H1 (cell line): ENCODE data around the gene ACO1. TPM values are rescaled to one million over a fixed set of nuclear protein-coding genes. Genes with fewer than 3 reads are reported as not detected.

Experiments
- CTCF ChIA-PET: fragments of 300-600 bp; sonication (Branson Sonifier 250); formaldehyde crosslinking; loops from one replicate; lab custom pipeline; 2021; ENCODE audit not compliant: partially characterized antibody; lab: Charles Lee
- POLR2A ChIA-PET: fragments of 300-600 bp; sonication (Branson Sonifier 250); formaldehyde crosslinking; loops from one replicate; lab custom pipeline; 2021; ENCODE audit warnings: inconsistent platforms; ENCODE audit not compliant: partially characterized antibody; lab: Charles Lee
- DNase-seq, 2 experiments: peaks; one replicate each; pipeline versions ENCODE4 v3.0.0 to v3.0.0-alpha.2; 2010 to 2022; ENCODE audit warnings: low spot score in 2 of 2, low read depth in 1 of 2, mixed read lengths in 1 of 2
- FAIRE-seq: peaks from 2 replicates; lab custom pipeline; 2011; peaks lifted over from hg19 to GRCh38; lab: Jason Lieb, UNC
- H2AFZ ChIP-seq: 2 replicates; pipeline ENCODE4 v1.8.1; 2012; ENCODE audit warnings: low read length, inconsistent platforms
- H2AK5ac ChIP-seq: 2 replicates; pipeline ENCODE4 v1.6.1; 2013; ENCODE audit warnings: low read depth, low read length
- H2BK120ac ChIP-seq: replicated peaks from 2 replicates; pipeline ENCODE3; 2013; ENCODE audit warnings: low read depth, low read length, inconsistent platforms
- H2BK12ac ChIP-seq: 2 replicates; pipeline ENCODE4 v1.6.1; 2013; ENCODE audit warnings: low read depth, low read length
- H2BK15ac ChIP-seq: 2 replicates; pipeline ENCODE4 v1.6.1; 2013; ENCODE audit warnings: low read length
- H2BK20ac ChIP-seq: 2 replicates; pipeline ENCODE4 v1.6.1; 2013; ENCODE audit warnings: low read length
- H2BK5ac ChIP-seq: 2 replicates; pipeline ENCODE4 v1.6.1; 2013; ENCODE audit warnings: low read depth, low read length
- H3K14ac ChIP-seq: 2 replicates; pipeline ENCODE4 v1.6.1; 2013; ENCODE audit warnings: inconsistent platforms; ENCODE audit not compliant: insufficient read length
- H3K18ac ChIP-seq: 2 replicates; pipeline ENCODE4 v1.6.1; 2013; ENCODE audit warnings: low read length; ENCODE audit errors: extremely low read depth
- H3K23ac ChIP-seq: 2 replicates; pipeline ENCODE4 v1.6.1; 2013; ENCODE audit warnings: inconsistent platforms; ENCODE audit not compliant: insufficient read length
- H3K23me2 ChIP-seq: 2 replicates; pipeline ENCODE4 v1.6.1; 2013; ENCODE audit warnings: low read depth, low read length
- H3K27ac ChIP-seq: 2 replicates; pipeline ENCODE4 v1.6.1; 2011; ENCODE audit warnings: low read depth, low read length, inconsistent platforms
- H3K27me3 ChIP-seq, 4 experiments: replicated peaks in 1 of 4; 1 replicate in 1 of 4; 2 replicates in 3 of 4; pipeline versions ENCODE4 v1.6.1 to v1.8.1; 2011 to 2013; ENCODE audit warnings: low read length in 3 of 4, mild to moderate bottlenecking in 3 of 4, inconsistent platforms in 2 of 4, mixed read lengths in 2 of 4, moderate library complexity in 1 of 4; ENCODE audit not compliant: control insufficient read depth in 3 of 4, insufficient read depth in 3 of 4; ENCODE audit errors: extremely low read depth in 1 of 4
- H3K36me3 ChIP-seq, 4 experiments: 2 replicates each; pipeline versions ENCODE4 v1.6.1 to v1.8.1; 2011 to 2013; ENCODE audit warnings: mild to moderate bottlenecking in 4 of 4, low read length in 3 of 4, moderate library complexity in 2 of 4, control low read depth in 1 of 4, inconsistent platforms in 1 of 4; ENCODE audit not compliant: insufficient read depth in 4 of 4, control insufficient read depth in 2 of 4
- H3K4ac ChIP-seq: replicated peaks from 2 replicates; pipeline ENCODE3; 2013; ENCODE audit warnings: low read length, low read depth, mixed read lengths, inconsistent platforms; ENCODE audit not compliant: insufficient read length
- H3K4me1 ChIP-seq, 4 experiments: replicated peaks in 1 of 4; 1 replicate in 1 of 4; 2 replicates in 3 of 4; pipeline versions ENCODE4 v1.6.1 to v1.8.1; 2011 to 2013; ENCODE audit warnings: low read length in 3 of 4, inconsistent platforms in 2 of 4, mixed read lengths in 1 of 4; ENCODE audit not compliant: insufficient read depth in 4 of 4, control insufficient read depth in 3 of 4
- H3K4me2 ChIP-seq, 2 experiments: 2 replicates each; pipeline versions ENCODE4 v1.6.1 to v1.8.1; 2011 to 2013; ENCODE audit warnings: low read depth in 2 of 2, low read length in 2 of 2, control low read depth in 1 of 2, inconsistent platforms in 1 of 2, mild to moderate bottlenecking in 1 of 2; ENCODE audit not compliant: insufficient read depth in 1 of 2
- H3K4me3 ChIP-seq, 4 experiments: fragments of 200-600, 300-600 bp in 1 of 4; sonication (generic), shearing (Covaris generic), sonication (Bioruptor Twin) in 1 of 4; 2 replicates each; pipeline versions ENCODE4 v1.5.1 to v1.8.1; 2011 to 2016; ENCODE audit warnings: low read length in 4 of 4, low read depth in 3 of 4, control low read depth in 2 of 4, inconsistent platforms in 2 of 4, mild to moderate bottlenecking in 2 of 4, mixed read lengths in 1 of 4, moderate library complexity in 1 of 4; ENCODE audit not compliant: insufficient read depth in 2 of 4; ENCODE audit errors: extremely low read depth in 1 of 4
- H3K56ac ChIP-seq: replicated peaks from 2 replicates; pipeline ENCODE3; 2013; ENCODE audit warnings: low read depth, mild to moderate bottlenecking, mixed read lengths, low read length, inconsistent platforms; ENCODE audit not compliant: insufficient read length
- H3K79me1 ChIP-seq: 2 replicates; pipeline ENCODE4 v1.6.1; 2013; ENCODE audit warnings: low read depth, low read length, control low read depth
- H3K79me2 ChIP-seq, 2 experiments: 2 replicates each; pipeline versions ENCODE4 v1.6.1 to v1.8.1; 2012 to 2013; ENCODE audit warnings: low read length in 2 of 2, mild to moderate bottlenecking in 2 of 2, inconsistent platforms in 1 of 2; ENCODE audit not compliant: insufficient read depth in 2 of 2, control insufficient read depth in 1 of 2
- H3K9ac ChIP-seq, 4 experiments: replicated peaks in 1 of 4; 1 replicate in 1 of 4; 2 replicates in 3 of 4; pipeline versions ENCODE4 v1.6.1 to v1.8.1; 2011 to 2013; ENCODE audit warnings: low read depth in 3 of 4, low read length in 3 of 4, control low read depth in 2 of 4, mild to moderate bottlenecking in 2 of 4, moderate library complexity in 2 of 4, inconsistent platforms in 1 of 4; ENCODE audit errors: extremely low read depth in 1 of 4
- H3K9me3 ChIP-seq, 2 experiments: 2 replicates each; pipeline versions ENCODE4 v1.6.1 to v1.8.1; 2012 to 2013; ENCODE audit warnings: mild to moderate bottlenecking in 2 of 2, moderate library complexity in 2 of 2, control low read depth in 1 of 2, inconsistent platforms in 1 of 2, low read depth in 1 of 2, low read length in 1 of 2, mixed read lengths in 1 of 2; ENCODE audit not compliant: insufficient read depth in 2 of 2
- H4K20me1 ChIP-seq, 2 experiments: replicated peaks in 1 of 2; 2 replicates each; pipeline versions ENCODE3 to v1.8.1; 2011 to 2013; ENCODE audit warnings: inconsistent platforms in 2 of 2, low read length in 2 of 2, mild to moderate bottlenecking in 1 of 2; ENCODE audit not compliant: insufficient read depth in 2 of 2, control insufficient read depth in 1 of 2
- H4K5ac ChIP-seq: 2 replicates; pipeline ENCODE4 v1.6.1; 2013; ENCODE audit warnings: low read length, low read depth, mixed read lengths, inconsistent platforms; ENCODE audit not compliant: insufficient read length
- H4K8ac ChIP-seq: 2 replicates; pipeline ENCODE4 v1.8.0; 2013; ENCODE audit warnings: mild to moderate bottlenecking, moderate library complexity, low read length, inconsistent platforms; ENCODE audit not compliant: insufficient read depth; ENCODE audit errors: extremely low read depth
- H4K91ac ChIP-seq: replicated peaks from 2 replicates; pipeline ENCODE3; 2013; ENCODE audit warnings: low read length, mixed read lengths, inconsistent platforms; ENCODE audit not compliant: insufficient read length
- ASH2L ChIP-seq: fragments of 200-600, 300-600 bp; sonication (generic); IDR thresholded peaks from one replicate; pipeline ENCODE4 v1.7.1; 2017; ENCODE audit warnings: low read length
- CHD1 ChIP-seq: IDR thresholded peaks from 2 replicates; pipeline ENCODE4 v1.6.1; 2012; ENCODE audit warnings: low read depth, low read length, improper control_type of control experiment
- CHD2 ChIP-seq: IDR thresholded peaks from 2 replicates; pipeline ENCODE4 v1.6.1; 2012; ENCODE audit warnings: low read length, improper control_type of control experiment
- CTBP2 ChIP-seq: IDR thresholded peaks from 2 replicates; pipeline ENCODE4 v1.7.0; 2011; ENCODE audit warnings: borderline replicate concordance, mild to moderate bottlenecking, moderate library complexity, mixed read lengths, low read length; ENCODE audit not compliant: insufficient read depth, insufficient read length
- EP300 ChIP-seq, 2 experiments: IDR thresholded peaks; 1 replicate in 1 of 2; 2 replicates in 1 of 2; pipeline ENCODE4 v1.6.1; 2011 to 2012; ENCODE audit warnings: low read depth in 2 of 2, low read length in 2 of 2, mild to moderate bottlenecking in 2 of 2, borderline replicate concordance in 1 of 2, inconsistent platforms in 1 of 2, moderate library complexity in 1 of 2
- FOSL1 ChIP-seq: IDR thresholded peaks from 2 replicates; pipeline ENCODE4 v1.6.1; 2011; ENCODE audit warnings: mild to moderate bottlenecking, low read depth, low read length, moderate library complexity; ENCODE audit not compliant: insufficient read depth
- HDAC2 ChIP-seq, 2 experiments: fragments of 300-600 bp in 1 of 2; sonication (generic) in 1 of 2; IDR thresholded peaks; 2 replicates each; pipeline ENCODE4 v1.6.1; 2011 to 2012; ENCODE audit warnings: low read depth in 2 of 2, low read length in 2 of 2, mild to moderate bottlenecking in 2 of 2, moderate library complexity in 2 of 2, borderline replicate concordance in 1 of 2, inconsistent platforms in 1 of 2
- HDAC6 ChIP-seq: IDR thresholded peaks from one replicate; pipeline ENCODE4 v1.7.1; 2012; ENCODE audit warnings: low read depth, mild to moderate bottlenecking, inconsistent platforms, low read length, moderate library complexity
- KDM1A ChIP-seq: fragments of 200-600, 300-600 bp; sonication (generic); IDR thresholded peaks from 2 replicates; pipeline ENCODE4 v1.7.1; 2016; ENCODE audit warnings: mild to moderate bottlenecking, low read length, borderline replicate concordance
- KDM5A ChIP-seq: fragments of 200-600 bp; IDR thresholded peaks from 2 replicates; pipeline ENCODE4 v1.7.1; 2012; ENCODE audit warnings: mild to moderate bottlenecking, low read length, inconsistent platforms, mixed read lengths
- RNF2 ChIP-seq: fragments of 200-900, 300-1000 bp; sonication (generic); IDR thresholded peaks from 2 replicates; pipeline ENCODE4 v1.7.1; 2016; ENCODE audit warnings: borderline replicate concordance, low read depth, mild to moderate bottlenecking, antibody characterized with exemption, low read length; ENCODE audit not compliant: poor library complexity, severe bottlenecking; ENCODE audit errors: missing control alignments
- YY1 ChIP-seq: IDR thresholded peaks from 2 replicates; pipeline ENCODE4 v1.6.1; 2011; ENCODE audit warnings: low read depth, mild to moderate bottlenecking, low read length
- WGBS, 2 experiments: shearing (Covaris generic) in 1 of 2; methylation state at CpG; one replicate each; pipeline versions ENCODE4 v1.1.6 to v1.1.7; 2013 to 2015; ENCODE audit warnings: low lambda C conversion rate in 2 of 2, mixed read lengths in 2 of 2, inconsistent platforms in 1 of 2, low coverage in 1 of 2, missing lambda C conversion rate in 1 of 2; ENCODE audit not compliant: insufficient replicate concordance in 2 of 2, insufficient coverage in 1 of 2, insufficient read length in 1 of 2; ENCODE audit errors: extremely low coverage in 1 of 2, missing lambda C conversion rate in 1 of 2; 5-methylcytosine and 5-hydroxymethylcytosine counted together
- polyA plus RNA-seq, 7 experiments: library from polyadenylated mRNA; depleted of rRNA in 3 of 7; stranded (reverse) in 5 of 7; unstranded in 2 of 7; fragments of >200 nt in 5 of 7; fragments of 200-250 nt in 2 of 7; gene quantifications; 1 replicate in 5 of 7; 2 replicates in 1 of 7; 4 replicates in 1 of 7; pipeline versions ENCODE4 v1.2.1 to v1.2.3, GENCODE V29; 2011 to 2013; ENCODE audit warnings: missing spikeins in 2 of 7, mixed read lengths in 2 of 7
- total RNA-seq: library from RNA; stranded (reverse); fragmentation: NEBNext Ultra II Directional; extraction: Animal tissue kit (Norgen Biotek cat#: 25700); gene quantifications from 2 replicates; pipeline ENCODE4 v1.2.1, GENCODE V29; 2021

Gene ACO1
- total and polyA plus RNA-seq, 2 of the 8 experiments (the other 6 are each of a cell fraction or from before 2014, with no cell fraction given), result 39.3 to 49.8 TPM

- Histone ChIP-seq H3K9me3 (no peaks in the 10 kb centered on the region), H2AFZ (no peak overlapping the region), H2BK15ac (no peak overlapping the region), H3K14ac (no peak overlapping the region), H3K4me3 (peak overlapping the region in 3 of 4 experiments; percentile 17 to 44 (median 26); a peak in 3 of 8 replicates), H3K23ac (no peak overlapping the region), H3K4ac (peak overlapping the region; percentile 41), H4K8ac (no peak overlapping the region), H3K79me1 (no peaks in the 10 kb centered on the region), H3K23me2 (peaks cover 2% of the 10 kb centered on the region; the same call in 1 of the 2 replicates), H3K27me3 (no peaks in the 10 kb centered on the region), H3K56ac (peak overlapping the region; percentile 87), H2AK5ac (no peak overlapping the region), H4K20me1 (no peaks in the 10 kb centered on the region), H2BK12ac (peak overlapping the region; percentile 98; the same call in 1 of the 2 replicates), H3K36me3 (no peaks in the 10 kb centered on the region), H4K91ac (peak overlapping the region; percentile 99), H2BK120ac (no peak overlapping the region), H2BK20ac (peak overlapping the region; percentile 97; the same call in 1 of the 2 replicates), H3K9ac (peak overlapping the region in 3 of 4 experiments; percentile 36 to 70 (median 47); a peak in 3 of 7 replicates), H3K18ac (peak overlapping the region; percentile 91; the same call in 1 of the 2 replicates), H3K79me2 (no peaks in the 10 kb centered on the region), H3K4me1 (peaks cover 9 to 25% (median 16%) of the 10 kb centered on the region in 4 experiments), H2BK5ac (peak overlapping the region; percentile 99), H3K4me2 (peak overlapping the region; percentile 76 to 77), H4K5ac (no peak overlapping the region), H3K27ac (peak overlapping the region; percentile 78)
- ChIA-PET POLR2A (interaction anchor here (0.8 to 1.6 kb wide), 3 partner anchors 24 to 534 kb away, joined by 3 to 4 read pairs (median 4); no protein-coding TSS in a partner anchor), CTCF (interaction anchor here (4.1 kb wide), 1 partner anchor 81 kb away, joined by 30 read pairs; no protein-coding TSS in a partner anchor)
- DNase-seq, result peak; percentile 61 to 62
- WGBS, 2 experiments, result 7% methylated on average over 5 of the region's 5 CpGs; no CpG with 5 or more reads in 1 of the 2 experiments
- FAIRE-seq, result peak; percentile 96
- TF ChIP-seq YY1 (peak; percentile 60; the same call in 1 of the 2 replicates), ASH2L (no peak), HDAC6 (no peak), CTBP2 (no peak), KDM1A (no peak), FOSL1 (no peak), EP300 (IDR thresholded peaks at IDR 0.05; ENCODE audit: borderline replicate concordance in 1 of 2, low read depth in 2 of 2, low read length in 2 of 2) (peak in 1 of 2 experiments; percentile 98; a peak in 2 of 3 replicates), CHD2 (0 out of 2 replicates have a peak, but pooled peaks have one; percentile 41), HDAC2 (IDR thresholded peaks at IDR 0.05; ENCODE audit: borderline replicate concordance in 1 of 2, low read depth in 2 of 2, low read length in 2 of 2) (peak; percentile 53 to 67; a peak in 1 of 4 replicates), KDM5A (no peak), CHD1 (no peak), RNF2 (no peak)
Observed at GRCh38 chr9:32345243-32345642, 39.2 kb upstream of the ACO1 start.
